WI38 (cell line): Measurements from ENCODE around the gene SS18L1.

Experiments used
- H3K4me3 ChIP-seq: 2 replicates; pipeline ENCODE4 v1.5.1; 2011; ENCODE audit warnings: low read depth, mild to moderate bottlenecking, control low read depth, low read length
- CTCF ChIP-seq: IDR thresholded peaks from 2 replicates; pipeline ENCODE4 v1.5.1; 2012; ENCODE audit warnings: low read depth, mild to moderate bottlenecking, control low read depth, low read length

SS18L1 gene

GRCh38 chr20:62201173-62202082, 57.9 kb downstream of the SS18L1 start:
- TF ChIP-seq CTCF: no peak
- no peak overlapping the region for H3K4me3 ChIP-seq

- TF ChIP-seq CTCF: no peak
- no peak overlapping the region for H3K4me3 ChIP-seq
These were observed 58.5 kb downstream of the SS18L1 start for GRCh38 chr20:62202083-62202395.

- no peak overlapping the region for H3K4me3 ChIP-seq
These were observed 59.3 kb downstream of the SS18L1 start for GRCh38 chr20:62202676-62203377.

GRCh38 chr20:62203378-62204030, 59.9 kb downstream of the SS18L1 start:
- TF ChIP-seq CTCF: no peak
- H3K4me3 ChIP-seq: no peak overlapping the region

More at GRCh38 chr20:62202676-62203377, 59.3 kb downstream of the SS18L1 start:
- no peak for TF ChIP-seq CTCF

- H3K4me3 ChIP-seq: no peak overlapping the region
- TF ChIP-seq CTCF: no peak
These were observed 62.2 kb downstream of the SS18L1 start for GRCh38 chr20:62205618-62206387.

- no peak overlapping the region for H3K4me3 ChIP-seq
- no peak for TF ChIP-seq CTCF
These were observed 62.8 kb downstream of the SS18L1 start for GRCh38 chr20:62206388-62206775.
